ENCODE data around the gene PTPRK.

Gene PTPRK

GRCh38 chr6:128138694-128139093, 381.7 kb downstream of the PTPRK start:
- DNase-seq (ENCODE audit: low read depth), result no peak

GRCh38 chr6:128135325-128135724, 385.1 kb downstream of the PTPRK start:
- DNase-seq (ENCODE audit: low read depth), result no peak

- DNase-seq (ENCODE audit: low read depth), result no peak
These were observed 388.8 kb downstream of the PTPRK start for GRCh38 chr6:128131566-128131965.

GRCh38 chr6:128131036-128131435, 389.4 kb downstream of the PTPRK start:
- no peak for DNase-seq (ENCODE audit: low read depth)

GRCh38 chr6:128129679-128130078, 390.7 kb downstream of the PTPRK start:
- DNase-seq (ENCODE audit: low read depth), result no peak

- no peak for DNase-seq (ENCODE audit: low read depth)
These were observed 392.7 kb downstream of the PTPRK start for GRCh38 chr6:128127650-128128049.

GRCh38 chr6:128124713-128125112, 395.7 kb downstream of the PTPRK start:
- DNase-seq (ENCODE audit: low read depth), result no peak

GRCh38 chr6:128121610-128122009, 398.8 kb downstream of the PTPRK start:
- no peak for DNase-seq (ENCODE audit: low read depth)

GRCh38 chr6:128121190-128121589, 399.2 kb downstream of the PTPRK start:
- DNase-seq (ENCODE audit: low read depth), result no peak

GRCh38 chr6:128118401-128118800, 402.0 kb downstream of the PTPRK start:
- DNase-seq (ENCODE audit: low read depth), result peak; percentile 24

- no peak for DNase-seq (ENCODE audit: low read depth)
These were observed 402.5 kb downstream of the PTPRK start for GRCh38 chr6:128117916-128118315.

- DNase-seq (ENCODE audit: low read depth), result no peak
These were observed 406.2 kb downstream of the PTPRK start for GRCh38 chr6:128114164-128114563.

GRCh38 chr6:128112494-128112893, 407.9 kb downstream of the PTPRK start:
- DNase-seq (ENCODE audit: low read depth), result no peak

GRCh38 chr6:128111096-128111495, 409.3 kb downstream of the PTPRK start:
- no peak for DNase-seq (ENCODE audit: low read depth)

- DNase-seq (ENCODE audit: low read depth), result no peak
These were observed 412.7 kb downstream of the PTPRK start for GRCh38 chr6:128107682-128108081.

- DNase-seq (ENCODE audit: low read depth), result no peak
These were observed 420.7 kb downstream of the PTPRK start for GRCh38 chr6:128099571-128100197.

- no peak for DNase-seq (ENCODE audit: low read depth)
These were observed 422.3 kb downstream of the PTPRK start for GRCh38 chr6:128098000-128098581.

GRCh38 chr6:128097009-128097408, 423.4 kb downstream of the PTPRK start:
- DNase-seq (ENCODE audit: low read depth), result no peak

- no peak for DNase-seq (ENCODE audit: low read depth)
These were observed 425.0 kb downstream of the PTPRK start for GRCh38 chr6:128095362-128095761.

GRCh38 chr6:128079021-128079420, 441.4 kb downstream of the PTPRK start:
- DNase-seq (ENCODE audit: low read depth), result no peak

GRCh38 chr6:128078276-128078675, 442.1 kb downstream of the PTPRK start:
- DNase-seq (ENCODE audit: low read depth), result no peak

- DNase-seq (ENCODE audit: low read depth), result no peak
These were observed 443.6 kb downstream of the PTPRK start for GRCh38 chr6:128076843-128077242.

- DNase-seq (ENCODE audit: low read depth), result no peak
These were observed 445.8 kb downstream of the PTPRK start for GRCh38 chr6:128074567-128074966.

GRCh38 chr6:128073389-128073788, 447.0 kb downstream of the PTPRK start:
- no peak for DNase-seq (ENCODE audit: low read depth)

All from GM04504 (cell line).